Neural cell (in vitro differentiated cells): ENCODE measurements around the gene RHCG.

Source experiments
- EP300 ChIP-seq: fragments of 450-650 bp; conservative IDR thresholded peaks from 2 replicates; pipeline ENCODE4 v1.6.1; 2014; ENCODE audit warnings: antibody characterized with exemption, mild to moderate bottlenecking, moderate library complexity; ENCODE audit not compliant: poor library complexity, severe bottlenecking
- EZH2 ChIP-seq: fragments of 200-600, 300-800 bp; shearing (Covaris generic), sonication (generic); IDR thresholded peaks from 2 replicates; pipeline ENCODE4 v1.6.1; 2014; ENCODE audit warnings: antibody characterized with exemption, low read length, borderline replicate concordance, mild to moderate bottlenecking; ENCODE audit not compliant: insufficient read depth, poor library complexity, severe bottlenecking
- MXI1 ChIP-seq: fragments of 450-650 bp; conservative IDR thresholded peaks from 2 replicates; pipeline ENCODE4 v1.6.1; 2014; ENCODE audit warnings: antibody characterized with exemption, mild to moderate bottlenecking; ENCODE audit not compliant: poor library complexity, severe bottlenecking
- POLR2AphosphoS5 ChIP-seq: IDR thresholded peaks from 2 replicates; pipeline ENCODE4 v1.6.1; 2012
- RAD21 ChIP-seq: fragments of 450-650 bp; conservative IDR thresholded peaks from 2 replicates; pipeline ENCODE4 v1.6.1; 2014; ENCODE audit warnings: antibody characterized with exemption, mild to moderate bottlenecking, moderate library complexity
- SMC3 ChIP-seq: fragments of 450-650 bp; conservative IDR thresholded peaks from 2 replicates; pipeline ENCODE4 v1.6.1; 2014; ENCODE audit warnings: antibody characterized with exemption, mild to moderate bottlenecking, moderate library complexity; ENCODE audit not compliant: poor library complexity
- TAF1 ChIP-seq: IDR thresholded peaks from 2 replicates; pipeline ENCODE4 v1.6.1; 2012; ENCODE audit warnings: low read depth
- TF ChIP-seq, protein P1 (sequence below): fragments of 450-650 bp; IDR thresholded peaks from 2 replicates; pipeline ENCODE4 v1.5.1; 2014; ENCODE audit warnings: antibody characterized with exemption, mild to moderate bottlenecking, moderate library complexity; ENCODE audit not compliant: poor library complexity, severe bottlenecking
- TF ChIP-seq, protein P2 (sequence below): IDR thresholded peaks from 2 replicates; pipeline ENCODE4 v1.6.1; 2012; ENCODE audit warnings: borderline replicate concordance

DNA sequence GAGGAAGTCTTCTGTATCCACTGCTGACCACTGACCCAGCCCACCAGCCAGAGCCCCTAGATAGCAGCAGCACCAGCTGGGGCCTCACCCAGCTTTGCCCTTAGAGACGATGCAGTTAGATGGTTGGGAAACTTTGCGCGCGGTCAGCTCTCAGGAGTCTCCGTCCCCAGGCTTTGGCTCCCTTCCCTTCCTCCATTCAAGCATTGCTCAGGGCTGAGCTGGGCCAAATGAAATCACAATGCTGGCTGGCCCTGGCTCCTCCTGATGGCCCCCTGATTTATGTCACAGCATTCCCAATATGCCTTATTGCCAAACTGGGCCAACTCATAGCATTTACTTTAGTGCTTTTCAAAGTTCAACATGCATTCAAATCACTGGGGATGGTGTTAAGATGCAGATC, 34.6 kb upstream of the RHCG start:
- TF ChIP-seq, protein P1, sequence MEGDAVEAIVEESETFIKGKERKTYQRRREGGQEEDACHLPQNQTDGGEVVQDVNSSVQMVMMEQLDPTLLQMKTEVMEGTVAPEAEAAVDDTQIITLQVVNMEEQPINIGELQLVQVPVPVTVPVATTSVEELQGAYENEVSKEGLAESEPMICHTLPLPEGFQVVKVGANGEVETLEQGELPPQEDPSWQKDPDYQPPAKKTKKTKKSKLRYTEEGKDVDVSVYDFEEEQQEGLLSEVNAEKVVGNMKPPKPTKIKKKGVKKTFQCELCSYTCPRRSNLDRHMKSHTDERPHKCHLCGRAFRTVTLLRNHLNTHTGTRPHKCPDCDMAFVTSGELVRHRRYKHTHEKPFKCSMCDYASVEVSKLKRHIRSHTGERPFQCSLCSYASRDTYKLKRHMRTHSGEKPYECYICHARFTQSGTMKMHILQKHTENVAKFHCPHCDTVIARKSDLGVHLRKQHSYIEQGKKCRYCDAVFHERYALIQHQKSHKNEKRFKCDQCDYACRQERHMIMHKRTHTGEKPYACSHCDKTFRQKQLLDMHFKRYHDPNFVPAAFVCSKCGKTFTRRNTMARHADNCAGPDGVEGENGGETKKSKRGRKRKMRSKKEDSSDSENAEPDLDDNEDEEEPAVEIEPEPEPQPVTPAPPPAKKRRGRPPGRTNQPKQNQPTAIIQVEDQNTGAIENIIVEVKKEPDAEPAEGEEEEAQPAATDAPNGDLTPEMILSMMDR, result no peak
- TF ChIP-seq RAD21 (no peak), TAF1 (no peak), MXI1 (no peak), POLR2AphosphoS5 (no peak), EZH2 (no peak), SMC3 (no peak), EP300 (no peak)
- TF ChIP-seq, protein P2, sequence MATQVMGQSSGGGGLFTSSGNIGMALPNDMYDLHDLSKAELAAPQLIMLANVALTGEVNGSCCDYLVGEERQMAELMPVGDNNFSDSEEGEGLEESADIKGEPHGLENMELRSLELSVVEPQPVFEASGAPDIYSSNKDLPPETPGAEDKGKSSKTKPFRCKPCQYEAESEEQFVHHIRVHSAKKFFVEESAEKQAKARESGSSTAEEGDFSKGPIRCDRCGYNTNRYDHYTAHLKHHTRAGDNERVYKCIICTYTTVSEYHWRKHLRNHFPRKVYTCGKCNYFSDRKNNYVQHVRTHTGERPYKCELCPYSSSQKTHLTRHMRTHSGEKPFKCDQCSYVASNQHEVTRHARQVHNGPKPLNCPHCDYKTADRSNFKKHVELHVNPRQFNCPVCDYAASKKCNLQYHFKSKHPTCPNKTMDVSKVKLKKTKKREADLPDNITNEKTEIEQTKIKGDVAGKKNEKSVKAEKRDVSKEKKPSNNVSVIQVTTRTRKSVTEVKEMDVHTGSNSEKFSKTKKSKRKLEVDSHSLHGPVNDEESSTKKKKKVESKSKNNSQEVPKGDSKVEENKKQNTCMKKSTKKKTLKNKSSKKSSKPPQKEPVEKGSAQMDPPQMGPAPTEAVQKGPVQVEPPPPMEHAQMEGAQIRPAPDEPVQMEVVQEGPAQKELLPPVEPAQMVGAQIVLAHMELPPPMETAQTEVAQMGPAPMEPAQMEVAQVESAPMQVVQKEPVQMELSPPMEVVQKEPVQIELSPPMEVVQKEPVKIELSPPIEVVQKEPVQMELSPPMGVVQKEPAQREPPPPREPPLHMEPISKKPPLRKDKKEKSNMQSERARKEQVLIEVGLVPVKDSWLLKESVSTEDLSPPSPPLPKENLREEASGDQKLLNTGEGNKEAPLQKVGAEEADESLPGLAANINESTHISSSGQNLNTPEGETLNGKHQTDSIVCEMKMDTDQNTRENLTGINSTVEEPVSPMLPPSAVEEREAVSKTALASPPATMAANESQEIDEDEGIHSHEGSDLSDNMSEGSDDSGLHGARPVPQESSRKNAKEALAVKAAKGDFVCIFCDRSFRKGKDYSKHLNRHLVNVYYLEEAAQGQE, result no peak
